ENCODE data around the gene ZMYM2.

The ZMYM2 gene

DNA sequence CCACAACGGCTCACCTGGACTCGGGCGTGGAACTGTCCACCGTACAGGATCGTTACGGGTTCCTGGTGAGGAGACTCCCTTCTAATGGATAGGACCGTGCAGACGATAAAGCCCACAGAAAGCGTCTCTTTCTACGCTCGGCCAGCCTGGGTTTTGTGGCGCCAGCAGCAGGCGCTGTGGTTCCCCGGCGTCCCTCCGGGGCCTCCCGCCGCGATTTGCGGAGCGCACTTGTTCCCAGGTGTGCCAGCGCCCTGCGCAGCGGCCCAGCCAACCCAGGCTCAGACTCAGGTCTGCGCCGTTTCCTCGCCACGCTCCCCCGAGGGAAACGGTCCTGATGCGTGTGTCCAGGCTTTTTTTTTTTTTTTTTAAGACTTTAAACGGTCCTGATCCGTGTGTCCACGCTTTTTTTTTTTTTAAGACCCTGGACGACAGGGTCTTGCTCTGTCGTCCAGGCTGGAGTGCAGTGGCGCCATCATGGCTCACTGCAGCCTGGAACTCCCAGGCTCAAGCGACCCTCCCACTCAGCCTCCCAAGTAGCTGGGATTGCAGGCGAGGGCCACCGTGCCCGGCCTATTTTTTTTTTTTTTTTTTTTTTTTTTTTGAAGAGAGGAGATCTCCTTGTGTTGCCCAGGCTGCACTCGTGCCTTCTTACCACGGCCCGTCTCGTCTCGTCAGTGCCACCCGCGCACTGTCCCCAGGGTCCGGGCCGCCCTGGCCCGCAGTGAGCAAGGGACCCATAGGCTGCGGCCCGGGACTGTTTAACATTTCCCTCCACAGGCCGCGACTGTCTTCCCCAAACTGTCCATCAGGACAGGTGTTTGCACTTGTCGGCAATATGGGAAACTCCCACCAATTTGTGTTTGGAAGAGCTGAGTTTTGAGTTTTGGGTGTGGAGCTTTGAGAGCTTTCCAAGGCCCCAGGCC, 178.5 kb downstream of the ZMYM2 start:
- TF ChIP-seq TAF1 (IDR thresholded peaks at IDR 0.05; ENCODE audit: low read depth, low read length): no peak
- TF ChIP-seq PAX5 (IDR thresholded peaks at IDR 0.05; ENCODE audit: insufficient read depth, low read length, severe bottlenecking): no peak
- FAIRE-seq: no peak
- no peak for DNase-seq (ENCODE audit: insufficient read length, low spot score)

DNA sequence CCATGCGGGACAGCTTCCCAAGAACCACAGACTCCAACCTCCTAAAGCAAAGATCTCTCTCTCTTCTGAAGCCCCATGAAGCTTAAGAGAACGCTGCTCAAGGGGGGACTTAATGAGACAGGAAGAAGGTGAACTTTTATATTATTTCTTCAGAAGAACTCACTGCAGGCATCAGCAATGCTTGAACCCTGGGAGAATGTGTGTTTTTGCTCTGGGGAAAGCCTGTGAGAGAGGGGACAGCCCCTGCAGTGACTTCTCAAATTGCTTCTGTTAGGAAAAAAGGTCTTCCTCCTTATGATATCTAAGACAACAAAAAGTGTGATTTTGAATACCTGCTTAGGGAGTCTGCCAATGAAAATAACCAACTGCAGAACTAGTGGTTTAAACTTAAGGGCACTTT, 179.3 kb downstream of the ZMYM2 start:
- FAIRE-seq (no peak), DNase-seq (ENCODE audit: insufficient read length, low spot score) (no peak)
- TF ChIP-seq TAF1 (IDR thresholded peaks at IDR 0.05; ENCODE audit: low read depth, low read length): no peak
- no peak for TF ChIP-seq PAX5 (IDR thresholded peaks at IDR 0.05; ENCODE audit: insufficient read depth, low read length, severe bottlenecking)
- no peak for TF ChIP-seq POLR2AphosphoS5 (IDR thresholded peaks at IDR 0.05; ENCODE audit: low read depth, low read length)
- no peak for TF ChIP-seq POLR2A (IDR thresholded peaks at IDR 0.05; ENCODE audit: low read depth, low read length)
- no peak for TF ChIP-seq SPI1 (IDR thresholded peaks at IDR 0.05; ENCODE audit: low read depth, low read length)
- no peak for TF ChIP-seq POU2F2 (IDR thresholded peaks at IDR 0.05; ENCODE audit: low read depth, low read length)

DNA sequence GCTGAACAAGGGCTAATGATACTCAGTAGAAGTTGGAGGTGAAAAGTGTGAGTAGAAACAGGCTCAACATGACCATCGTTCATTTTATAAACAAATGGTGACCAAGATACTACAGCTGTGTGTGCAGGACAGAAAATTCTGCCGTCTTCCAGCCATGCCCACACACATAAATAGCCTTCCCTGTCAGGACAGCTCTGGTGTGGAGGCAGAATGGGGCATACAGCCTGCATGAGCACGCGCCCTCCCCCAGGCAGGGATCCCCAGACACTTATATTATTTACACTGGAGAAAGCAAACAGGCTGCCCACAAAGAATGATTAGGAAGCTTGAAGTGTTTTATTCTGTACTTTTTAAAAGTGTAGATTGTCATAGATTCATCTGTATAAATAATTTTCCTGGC, 182.0 kb downstream of the ZMYM2 start:
- no peak for FAIRE-seq
- no peak for DNase-seq (ENCODE audit: insufficient read length, low spot score)
- no peak for TF ChIP-seq POLR2A (IDR thresholded peaks at IDR 0.05; ENCODE audit: low read depth, low read length)
- TF ChIP-seq PAX5 (IDR thresholded peaks at IDR 0.05; ENCODE audit: insufficient read depth, low read length, severe bottlenecking): no peak
- no peak for TF ChIP-seq POU2F2 (IDR thresholded peaks at IDR 0.05; ENCODE audit: low read depth, low read length)
- TF ChIP-seq POLR2AphosphoS5 (IDR thresholded peaks at IDR 0.05; ENCODE audit: low read depth, low read length): no peak
- no peak for TF ChIP-seq SPI1 (IDR thresholded peaks at IDR 0.05; ENCODE audit: low read depth, low read length)
- no peak for TF ChIP-seq TAF1 (IDR thresholded peaks at IDR 0.05; ENCODE audit: low read depth, low read length)

All from GM12891 (cell line).